ENCODE results near the gene DNAJC16.
"Not testable (repeated sequence)": the region's sequence is repeated elsewhere in the genome, so short reads cannot be mapped to it uniquely, and the experiment has no call there.

DNA sequence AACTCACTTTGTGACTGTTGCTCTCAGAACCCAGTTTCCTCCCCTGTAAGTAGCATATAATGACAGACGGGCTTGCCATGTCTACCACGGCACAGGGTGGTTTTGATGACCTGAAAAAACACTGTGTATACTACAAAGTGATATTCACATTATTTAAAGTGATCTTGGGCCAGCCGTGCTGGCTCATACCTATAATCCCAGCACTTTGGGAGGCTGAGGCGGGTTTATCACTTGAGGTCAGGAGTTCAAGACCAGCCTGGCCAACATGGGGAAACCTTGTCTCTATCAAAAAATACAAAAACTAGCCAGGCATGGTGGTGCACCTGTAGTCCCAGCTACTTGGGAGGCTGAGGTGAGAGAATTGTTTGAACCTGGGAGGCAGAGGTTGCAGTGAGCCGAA is 12.1 kb upstream of the DNAJC16 start:
- TF ChIP-seq, protein P1, sequence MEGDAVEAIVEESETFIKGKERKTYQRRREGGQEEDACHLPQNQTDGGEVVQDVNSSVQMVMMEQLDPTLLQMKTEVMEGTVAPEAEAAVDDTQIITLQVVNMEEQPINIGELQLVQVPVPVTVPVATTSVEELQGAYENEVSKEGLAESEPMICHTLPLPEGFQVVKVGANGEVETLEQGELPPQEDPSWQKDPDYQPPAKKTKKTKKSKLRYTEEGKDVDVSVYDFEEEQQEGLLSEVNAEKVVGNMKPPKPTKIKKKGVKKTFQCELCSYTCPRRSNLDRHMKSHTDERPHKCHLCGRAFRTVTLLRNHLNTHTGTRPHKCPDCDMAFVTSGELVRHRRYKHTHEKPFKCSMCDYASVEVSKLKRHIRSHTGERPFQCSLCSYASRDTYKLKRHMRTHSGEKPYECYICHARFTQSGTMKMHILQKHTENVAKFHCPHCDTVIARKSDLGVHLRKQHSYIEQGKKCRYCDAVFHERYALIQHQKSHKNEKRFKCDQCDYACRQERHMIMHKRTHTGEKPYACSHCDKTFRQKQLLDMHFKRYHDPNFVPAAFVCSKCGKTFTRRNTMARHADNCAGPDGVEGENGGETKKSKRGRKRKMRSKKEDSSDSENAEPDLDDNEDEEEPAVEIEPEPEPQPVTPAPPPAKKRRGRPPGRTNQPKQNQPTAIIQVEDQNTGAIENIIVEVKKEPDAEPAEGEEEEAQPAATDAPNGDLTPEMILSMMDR (IDR thresholded peaks at IDR 0.05), result not testable (repeated sequence)
- not testable (repeated sequence) for TF ChIP-seq POLR2A (IDR thresholded peaks at IDR 0.05)

Measured in esophagus squamous epithelium (tissue), 4 donors.